ENCODE measurements around the gene OTUD3. TPM values are rescaled to one million over a fixed set of nuclear protein-coding genes. Genes with fewer than 3 reads are reported as not detected.

The OTUD3 gene
- total RNA-seq, 1 donor from 2014 or later, result 7.1 TPM

GRCh38 chr1:19941206-19941568, 59.0 kb downstream of the OTUD3 start:
- TF ChIP-seq CTCF (IDR thresholded peaks at IDR 0.05; ENCODE audit: insufficient read depth, low read length, severe bottlenecking), result no peak
- no peak for FAIRE-seq
- H3K4me3 ChIP-seq (ENCODE audit: low read depth, low read length), result no peak overlapping the region
- no peak for DNase-seq (ENCODE audit: low read depth)
- H3K27me3 ChIP-seq (ENCODE audit: control insufficient read depth, insufficient read depth, low read length), result no peaks in the 10 kb centered on the region
- H3K36me3 ChIP-seq (ENCODE audit: control insufficient read depth, insufficient read depth, low read length), result no peaks in the 10 kb centered on the region

- Histone ChIP-seq H3K4me3 (ENCODE audit: low read depth, low read length) (no peak overlapping the region), H3K27me3 (ENCODE audit: control insufficient read depth, insufficient read depth, low read length) (no peaks in the 10 kb centered on the region), H3K36me3 (ENCODE audit: control insufficient read depth, insufficient read depth, low read length) (no peaks in the 10 kb centered on the region)
- no peak for TF ChIP-seq CTCF (IDR thresholded peaks at IDR 0.05; ENCODE audit: insufficient read depth, low read length, severe bottlenecking)
- DNase-seq (ENCODE audit: low read depth), result no peak
- FAIRE-seq, result peak; percentile 18
These were observed 59.9 kb downstream of the OTUD3 start for GRCh38 chr1:19942088-19942487.

GRCh38 chr1:19942657-19943056, 60.5 kb downstream of the OTUD3 start:
- no peak for TF ChIP-seq CTCF (IDR thresholded peaks at IDR 0.05; ENCODE audit: insufficient read depth, low read length, severe bottlenecking)
- FAIRE-seq (no peak), DNase-seq (ENCODE audit: low read depth) (no peak)

GRCh38 chr1:19945914-19946313, 63.7 kb downstream of the OTUD3 start:
- no peaks in the 10 kb centered on the region for H3K36me3 ChIP-seq (ENCODE audit: control insufficient read depth, insufficient read depth, low read length)
- H3K4me3 ChIP-seq (ENCODE audit: low read depth, low read length), result no peak overlapping the region
- no peaks in the 10 kb centered on the region for H3K27me3 ChIP-seq (ENCODE audit: control insufficient read depth, insufficient read depth, low read length)
- no peak for TF ChIP-seq CTCF (IDR thresholded peaks at IDR 0.05; ENCODE audit: insufficient read depth, low read length, severe bottlenecking)
- DNase-seq (ENCODE audit: low read depth) (no peak), FAIRE-seq (no peak)

More at GRCh38 chr1:19942657-19943056, 60.5 kb downstream of the OTUD3 start:
- H3K36me3 ChIP-seq (ENCODE audit: control insufficient read depth, insufficient read depth, low read length), result no peaks in the 10 kb centered on the region
- H3K4me3 ChIP-seq (ENCODE audit: low read depth, low read length), result no peak overlapping the region
- no peaks in the 10 kb centered on the region for H3K27me3 ChIP-seq (ENCODE audit: control insufficient read depth, insufficient read depth, low read length)

- FAIRE-seq (no peak), DNase-seq (ENCODE audit: low read depth) (no peak)
- Histone ChIP-seq H3K4me3 (ENCODE audit: low read depth, low read length) (no peak overlapping the region), H3K36me3 (ENCODE audit: control insufficient read depth, insufficient read depth, low read length) (no peaks in the 10 kb centered on the region), H3K27me3 (ENCODE audit: control insufficient read depth, insufficient read depth, low read length) (no peaks in the 10 kb centered on the region)
- TF ChIP-seq CTCF (IDR thresholded peaks at IDR 0.05; ENCODE audit: insufficient read depth, low read length, severe bottlenecking), result no peak
These were observed 64.1 kb downstream of the OTUD3 start for GRCh38 chr1:19946331-19946751.

GRCh38 chr1:19946971-19947370, 64.8 kb downstream of the OTUD3 start:
- H3K27me3 ChIP-seq (ENCODE audit: control insufficient read depth, insufficient read depth, low read length), result no peaks in the 10 kb centered on the region
- no peak overlapping the region for H3K4me3 ChIP-seq (ENCODE audit: low read depth, low read length)
- FAIRE-seq (no peak), DNase-seq (ENCODE audit: low read depth) (no peak)
- H3K36me3 ChIP-seq (ENCODE audit: control insufficient read depth, insufficient read depth, low read length), result no peaks in the 10 kb centered on the region
- no peak for TF ChIP-seq CTCF (IDR thresholded peaks at IDR 0.05; ENCODE audit: insufficient read depth, low read length, severe bottlenecking)
